ENCODE data around the gene P2RY8. TPM values are rescaled to one million over a fixed set of nuclear protein-coding genes. Genes with fewer than 3 reads are reported as not detected.
A peak's percentile ranks its signal among the peaks of the same experiment; 100 is the strongest.
"Not testable (repeated sequence)": the region's sequence is repeated elsewhere in the genome, so short reads cannot be mapped to it uniquely, and the experiment has no call there.

The P2RY8 gene
- total and polyA plus RNA-seq, 4 experiments from 2014 or later, result 194 to 261 (median 195) TPM

GRCh38 chrX:1486749-1487361 lies 50.1 kb downstream of the P2RY8 start:
- H3K4me3 Mint-ChIP-seq, result no peak overlapping the region
- intact Hi-C loops (cut with micrococcal nuclease), result no loop called here
- peak in 1 of 5 donors; percentile 25 for DNase-seq

GRCh38 chrX:1486177-1486576 lies 50.8 kb downstream of the P2RY8 start:
- CTCF ChIA-PET (ENCODE audit: partially characterized antibody), result no interaction called here
- H3K4me3 Mint-ChIP-seq, result peak overlapping the region in 1 of 8 donors; percentile 25
- Histone ChIP-seq H3K9me3 (ENCODE audit: control insufficient read depth in 1 of 2, low read length in 2 of 2) (no peaks in the 10 kb centered on the region), H3K27ac (ENCODE audit: low read depth, low read length) (no peak overlapping the region), H3K4me3 (ENCODE audit: low read length in 2 of 2) (no peak overlapping the region), H3K36me3 (ENCODE audit: insufficient read depth, low read length) (peaks cover 36% of the 10 kb centered on the region), H3K27me3 (ENCODE audit: insufficient read depth, low read length) (no peaks in the 10 kb centered on the region), H3K4me1 (ENCODE audit: insufficient read depth, low read length) (peaks cover 34% of the 10 kb centered on the region)
- POLR2A ChIA-PET (ENCODE audit: partially characterized antibody), result no interaction called here
- no peaks in the 10 kb centered on the region for H3K27me3 Mint-ChIP-seq
- intact Hi-C loops (cut with micrococcal nuclease), result no loop called here
- peak overlapping the region in 6 of 7 donors; percentile 22 to 83 (median 68) for H3K27ac Mint-ChIP-seq
- peaks cover 0 to under 1% (median 0%) of the 10 kb centered on the region in 8 donors for H3K9me3 Mint-ChIP-seq
- H3K4me1 Mint-ChIP-seq, result peaks cover 18 to 47% (median 24%) of the 10 kb centered on the region in 4 donors
- DNase-seq, result no peak
- H3K36me3 Mint-ChIP-seq, result peaks cover 47 to 54% of the 10 kb centered on the region in 2 donors

More at GRCh38 chrX:1486749-1487361, 50.1 kb downstream of the P2RY8 start:
- Mint-ChIP-seq H3K36me3 (peaks cover 50 to 56% of the 10 kb centered on the region in 2 donors), H3K9me3 (peaks cover 0 to 7% (median under 1%) of the 10 kb centered on the region in 8 donors), H3K27ac (peak overlapping the region; percentile 22 to 84 (median 78)), H3K27me3 (no peaks in the 10 kb centered on the region), H3K4me1 (peaks cover 16 to 40% (median 24%) of the 10 kb centered on the region in 4 donors)
- ChIA-PET POLR2A (ENCODE audit: partially characterized antibody) (no interaction called here), CTCF (ENCODE audit: partially characterized antibody) (no interaction called here)
- Histone ChIP-seq H3K4me1 (ENCODE audit: insufficient read depth, low read length) (peaks cover 28% of the 10 kb centered on the region), H3K27ac (ENCODE audit: low read depth, low read length) (no peak overlapping the region), H3K36me3 (ENCODE audit: insufficient read depth, low read length) (peaks cover 42% of the 10 kb centered on the region), H3K27me3 (ENCODE audit: insufficient read depth, low read length) (no peaks in the 10 kb centered on the region), H3K4me3 (ENCODE audit: low read length in 2 of 2) (no peak overlapping the region), H3K9me3 (ENCODE audit: control insufficient read depth in 1 of 2, low read length in 2 of 2) (no peaks in the 10 kb centered on the region)

- Mint-ChIP-seq H3K9me3 (no peaks in the 10 kb centered on the region), H3K27ac (peak overlapping the region in 2 of 7 donors; percentile 87 to 90), H3K27me3 (no peaks in the 10 kb centered on the region), H3K4me3 (no peak overlapping the region), H3K4me1 (peaks cover 24 to 58% (median 33%) of the 10 kb centered on the region in 4 donors), H3K36me3 (peaks cover 50 to 58% of the 10 kb centered on the region in 2 donors)
- Histone ChIP-seq H3K27me3 (ENCODE audit: insufficient read depth, low read length) (no peaks in the 10 kb centered on the region), H3K4me3 (ENCODE audit: low read length in 2 of 2) (no peak overlapping the region), H3K27ac (ENCODE audit: low read depth, low read length) (no peak overlapping the region), H3K4me1 (ENCODE audit: insufficient read depth, low read length) (peaks cover 46% of the 10 kb centered on the region), H3K9me3 (ENCODE audit: control insufficient read depth in 1 of 2, low read length in 2 of 2) (no peaks in the 10 kb centered on the region), H3K36me3 (ENCODE audit: insufficient read depth, low read length) (peaks cover 34% of the 10 kb centered on the region)
- peak in 1 of 5 donors; percentile 17 for DNase-seq
- POLR2A ChIA-PET (ENCODE audit: partially characterized antibody), result no interaction called here
- intact Hi-C loops (cut with micrococcal nuclease), result no loop called here
- CTCF ChIA-PET (ENCODE audit: partially characterized antibody), result no interaction called here
Measured at GRCh38 chrX:1485033-1485432, 52.0 kb downstream of the P2RY8 start.

GRCh38 chrX:1484638-1485019 lies 52.4 kb downstream of the P2RY8 start:
- H3K27ac ChIP-seq (ENCODE audit: low read depth, low read length), result no peak overlapping the region
- peaks cover 54 to 62% of the 10 kb centered on the region in 2 donors for H3K36me3 Mint-ChIP-seq
- H3K4me3 Mint-ChIP-seq, result peak overlapping the region in 2 of 8 donors; percentile 10 to 31
- no peaks in the 10 kb centered on the region for H3K9me3 ChIP-seq (ENCODE audit: control insufficient read depth in 1 of 2, low read length in 2 of 2)
- no peaks in the 10 kb centered on the region for H3K27me3 ChIP-seq (ENCODE audit: insufficient read depth, low read length)
- H3K36me3 ChIP-seq (ENCODE audit: insufficient read depth, low read length), result peaks cover 34% of the 10 kb centered on the region
- no peaks in the 10 kb centered on the region for H3K27me3 Mint-ChIP-seq
- intact Hi-C loops (cut with micrococcal nuclease), result no loop called here
- H3K4me1 Mint-ChIP-seq, result peaks cover 26 to 62% (median 37%) of the 10 kb centered on the region in 4 donors
- peaks cover 50% of the 10 kb centered on the region for H3K4me1 ChIP-seq (ENCODE audit: insufficient read depth, low read length)
- peak overlapping the region in 5 of 7 donors; percentile 70 to 91 (median 89) for H3K27ac Mint-ChIP-seq
- H3K4me3 ChIP-seq (ENCODE audit: low read length in 2 of 2), result no peak overlapping the region
- peaks cover 0 to 3% (median under 1%) of the 10 kb centered on the region in 8 donors for H3K9me3 Mint-ChIP-seq
- ChIA-PET CTCF (ENCODE audit: partially characterized antibody) (no interaction called here), POLR2A (ENCODE audit: partially characterized antibody) (no interaction called here)
- DNase-seq, result no peak

- DNase-seq, result peak in 1 of 5 donors; percentile 28
- ChIA-PET CTCF (ENCODE audit: partially characterized antibody) (no interaction called here), POLR2A (ENCODE audit: partially characterized antibody) (no interaction called here)
- intact Hi-C loops (cut with micrococcal nuclease), result no loop called here
- Mint-ChIP-seq H3K27ac (peak overlapping the region; percentile 77 to 91 (median 90)), H3K27me3 (no peaks in the 10 kb centered on the region), H3K36me3 (peaks cover 55 to 66% of the 10 kb centered on the region in 2 donors), H3K9me3 (peaks cover 0 to 9% (median 5%) of the 10 kb centered on the region in 8 donors), H3K4me1 (peaks cover 31 to 68% (median 43%) of the 10 kb centered on the region in 4 donors), H3K4me3 (peak overlapping the region in 2 of 8 donors; percentile 10 to 42)
- no peaks in the 10 kb centered on the region for H3K27me3 ChIP-seq (ENCODE audit: insufficient read depth, low read length)
- peaks cover 53% of the 10 kb centered on the region for H3K4me1 ChIP-seq (ENCODE audit: insufficient read depth, low read length)
- H3K36me3 ChIP-seq (ENCODE audit: insufficient read depth, low read length), result peaks cover 29% of the 10 kb centered on the region
- H3K27ac ChIP-seq (ENCODE audit: low read depth, low read length), result peak overlapping the region; percentile 1
- no peak overlapping the region for H3K4me3 ChIP-seq (ENCODE audit: low read length in 2 of 2)
- no peaks in the 10 kb centered on the region for H3K9me3 ChIP-seq (ENCODE audit: control insufficient read depth in 1 of 2, low read length in 2 of 2)
Measured at GRCh38 chrX:1483843-1484637, 52.9 kb downstream of the P2RY8 start.

GRCh38 chrX:1482530-1482928 lies 54.5 kb downstream of the P2RY8 start:
- H3K4me1 Mint-ChIP-seq, result peaks cover 39 to 78% (median 55%) of the 10 kb centered on the region in 4 donors
- H3K9me3 Mint-ChIP-seq, result not testable (repeated sequence)

More at GRCh38 chrX:1482530-1482928, 54.5 kb downstream of the P2RY8 start:
- DNase-seq; H3K27me3 ChIP-seq (ENCODE audit: insufficient read depth, low read length); H3K9me3 ChIP-seq (ENCODE audit: control insufficient read depth in 1 of 2, low read length in 2 of 2); H3K27me3 Mint-ChIP-seq; POLR2A ChIA-PET (ENCODE audit: partially characterized antibody); CTCF ChIA-PET (ENCODE audit: partially characterized antibody): not testable (repeated sequence)
- Mint-ChIP-seq H3K36me3 (peaks cover 56 to 66% of the 10 kb centered on the region in 2 donors), H3K27ac (peak overlapping the region; percentile 90 to 99 (median 95)), H3K4me3 (peak overlapping the region in 7 of 8 donors; percentile 66 to 90 (median 81))
- Histone ChIP-seq H3K4me3 (ENCODE audit: low read length in 2 of 2) (peak overlapping the region in 1 of 2 donors; percentile 27), H3K36me3 (ENCODE audit: insufficient read depth, low read length) (peaks cover 24% of the 10 kb centered on the region), H3K4me1 (ENCODE audit: insufficient read depth, low read length) (peaks cover 69% of the 10 kb centered on the region), H3K27ac (ENCODE audit: low read depth, low read length) (peak overlapping the region; percentile 63)
- intact Hi-C loops (cut with micrococcal nuclease), result loop anchor here (1.0 kb wide), 1 partner anchor 14 kb away; no protein-coding TSS in a partner anchor

Measured in CD4-positive, alpha-beta memory T cell (primary cell).